Measurements from ENCODE around the gene PTPRN2.
"Not testable (repeated sequence)": the region's sequence is repeated elsewhere in the genome, so short reads cannot be mapped to it uniquely, and the experiment has no call there.

DNA sequence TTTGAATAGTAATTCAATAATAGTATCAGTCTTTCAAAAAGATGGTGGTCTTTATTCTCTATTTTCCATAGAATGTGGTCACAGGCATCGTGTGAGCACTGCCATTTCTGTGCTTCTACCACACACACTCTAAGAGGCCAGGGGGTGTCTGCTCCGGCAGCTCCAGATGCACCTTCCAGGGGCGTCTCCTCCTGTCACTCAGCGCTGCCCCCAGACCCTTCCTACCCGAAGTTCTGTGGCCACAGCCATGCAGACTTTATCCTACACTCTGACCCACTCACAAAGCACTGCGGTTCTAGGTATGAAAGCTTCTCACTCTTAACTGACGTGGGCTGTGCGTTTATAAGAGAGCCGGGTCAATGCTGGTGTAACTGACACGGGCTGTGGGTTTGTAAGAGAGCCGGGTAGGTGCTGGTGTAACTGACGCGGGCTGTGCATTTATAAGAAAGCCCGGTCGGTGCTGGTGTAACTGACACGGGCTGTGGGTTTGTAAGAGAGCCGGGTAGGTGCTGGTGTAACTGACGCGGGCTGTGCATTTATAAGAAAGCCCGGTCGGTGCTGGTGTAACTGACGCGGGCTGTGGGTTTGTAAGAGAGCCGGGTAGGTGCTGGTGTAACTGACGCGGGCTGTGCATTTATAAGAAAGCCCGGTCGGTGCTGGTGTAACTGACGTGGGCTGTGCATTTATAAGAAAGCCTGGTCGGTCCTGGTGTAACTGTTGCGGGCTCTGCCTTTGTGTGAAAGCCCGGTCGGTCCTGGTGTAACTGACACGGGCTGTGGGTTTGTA lies 886.0 kb downstream of the PTPRN2 start:
- TF ChIP-seq, protein P1, sequence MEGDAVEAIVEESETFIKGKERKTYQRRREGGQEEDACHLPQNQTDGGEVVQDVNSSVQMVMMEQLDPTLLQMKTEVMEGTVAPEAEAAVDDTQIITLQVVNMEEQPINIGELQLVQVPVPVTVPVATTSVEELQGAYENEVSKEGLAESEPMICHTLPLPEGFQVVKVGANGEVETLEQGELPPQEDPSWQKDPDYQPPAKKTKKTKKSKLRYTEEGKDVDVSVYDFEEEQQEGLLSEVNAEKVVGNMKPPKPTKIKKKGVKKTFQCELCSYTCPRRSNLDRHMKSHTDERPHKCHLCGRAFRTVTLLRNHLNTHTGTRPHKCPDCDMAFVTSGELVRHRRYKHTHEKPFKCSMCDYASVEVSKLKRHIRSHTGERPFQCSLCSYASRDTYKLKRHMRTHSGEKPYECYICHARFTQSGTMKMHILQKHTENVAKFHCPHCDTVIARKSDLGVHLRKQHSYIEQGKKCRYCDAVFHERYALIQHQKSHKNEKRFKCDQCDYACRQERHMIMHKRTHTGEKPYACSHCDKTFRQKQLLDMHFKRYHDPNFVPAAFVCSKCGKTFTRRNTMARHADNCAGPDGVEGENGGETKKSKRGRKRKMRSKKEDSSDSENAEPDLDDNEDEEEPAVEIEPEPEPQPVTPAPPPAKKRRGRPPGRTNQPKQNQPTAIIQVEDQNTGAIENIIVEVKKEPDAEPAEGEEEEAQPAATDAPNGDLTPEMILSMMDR (IDR thresholded peaks at IDR 0.05; ENCODE audit: low read depth, low read length): not testable (repeated sequence)
- TF ChIP-seq POLR2A (IDR thresholded peaks at IDR 0.05; ENCODE audit: extremely low read depth, insufficient read length): not testable (repeated sequence)
